ENCODE results near the gene ARRB2. TPM values are rescaled to one million over a fixed set of nuclear protein-coding genes. Genes with fewer than 3 reads are reported as not detected.

ARRB2 gene
- total and polyA plus RNA-seq, 2 donors from 2014 or later = 32.8 to 63.1 TPM

DNA sequence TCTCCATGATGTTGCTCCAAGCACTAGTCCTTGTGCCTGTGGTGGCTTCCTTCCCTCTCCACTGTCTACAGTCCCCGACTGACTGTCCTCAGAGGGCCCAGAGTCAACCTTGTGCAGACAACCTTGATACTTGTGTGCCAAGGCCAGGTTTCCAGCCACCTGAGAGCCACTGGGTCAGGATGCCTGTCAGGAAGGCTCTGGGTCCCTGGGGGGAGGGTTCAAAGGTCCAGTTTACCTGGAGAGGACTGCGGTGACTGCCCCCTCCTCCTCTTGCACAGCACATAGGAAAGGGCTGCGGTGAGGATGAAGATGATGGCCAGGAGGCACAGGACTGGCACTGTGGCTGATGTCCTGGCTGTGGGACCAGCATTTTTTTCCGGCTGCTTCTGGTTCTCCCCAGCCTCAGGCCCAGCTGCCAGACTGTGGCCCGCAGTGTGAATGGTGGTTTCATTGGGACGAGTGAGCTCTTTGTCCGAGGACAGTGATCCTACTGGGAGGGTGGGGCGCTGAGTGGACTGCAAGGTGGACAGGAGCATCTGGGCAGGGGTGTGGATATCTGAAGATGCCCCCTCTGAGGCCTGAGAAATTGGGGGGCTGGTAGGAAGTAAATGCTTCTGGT is 24.5 kb downstream of the ARRB2 start:
- Histone ChIP-seq H3K9me3 (ENCODE audit: control insufficient read depth in 2 of 3, insufficient read depth in 1 of 3, low read length in 3 of 3) (no peaks in the 10 kb centered on the region), H3K4me1 (ENCODE audit: control insufficient read depth in 2 of 3, insufficient read depth in 2 of 3, low read depth in 1 of 3, low read length in 3 of 3) (peaks cover 3 to 7% (median 4%) of the 10 kb centered on the region in 3 donors), H3K4me3 (ENCODE audit: low read length in 3 of 3) (no peak overlapping the region), H3K27me3 (ENCODE audit: control insufficient read depth, insufficient read depth, low read length) (peaks cover 9% of the 10 kb centered on the region), H3K27ac (ENCODE audit: low read depth in 2 of 2, low read length in 2 of 2) (no peak overlapping the region), H3K9ac (ENCODE audit: low read length in 3 of 3) (no peak overlapping the region), H3K36me3 (ENCODE audit: control insufficient read depth in 2 of 3, insufficient read depth in 3 of 3, low read length in 3 of 3) (peaks cover 0 to 7% (median 3%) of the 10 kb centered on the region in 3 donors)
- intact Hi-C loops (cut with DNase I) = no loop called here
- TF ChIP-seq, protein P1, sequence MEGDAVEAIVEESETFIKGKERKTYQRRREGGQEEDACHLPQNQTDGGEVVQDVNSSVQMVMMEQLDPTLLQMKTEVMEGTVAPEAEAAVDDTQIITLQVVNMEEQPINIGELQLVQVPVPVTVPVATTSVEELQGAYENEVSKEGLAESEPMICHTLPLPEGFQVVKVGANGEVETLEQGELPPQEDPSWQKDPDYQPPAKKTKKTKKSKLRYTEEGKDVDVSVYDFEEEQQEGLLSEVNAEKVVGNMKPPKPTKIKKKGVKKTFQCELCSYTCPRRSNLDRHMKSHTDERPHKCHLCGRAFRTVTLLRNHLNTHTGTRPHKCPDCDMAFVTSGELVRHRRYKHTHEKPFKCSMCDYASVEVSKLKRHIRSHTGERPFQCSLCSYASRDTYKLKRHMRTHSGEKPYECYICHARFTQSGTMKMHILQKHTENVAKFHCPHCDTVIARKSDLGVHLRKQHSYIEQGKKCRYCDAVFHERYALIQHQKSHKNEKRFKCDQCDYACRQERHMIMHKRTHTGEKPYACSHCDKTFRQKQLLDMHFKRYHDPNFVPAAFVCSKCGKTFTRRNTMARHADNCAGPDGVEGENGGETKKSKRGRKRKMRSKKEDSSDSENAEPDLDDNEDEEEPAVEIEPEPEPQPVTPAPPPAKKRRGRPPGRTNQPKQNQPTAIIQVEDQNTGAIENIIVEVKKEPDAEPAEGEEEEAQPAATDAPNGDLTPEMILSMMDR (IDR thresholded peaks at IDR 0.05; ENCODE audit: borderline replicate concordance, extremely low read depth, insufficient read depth) = no peak
- FAIRE-seq = no peak
- peak in 1 of 5 donors; percentile 43 for DNase-seq

DNA sequence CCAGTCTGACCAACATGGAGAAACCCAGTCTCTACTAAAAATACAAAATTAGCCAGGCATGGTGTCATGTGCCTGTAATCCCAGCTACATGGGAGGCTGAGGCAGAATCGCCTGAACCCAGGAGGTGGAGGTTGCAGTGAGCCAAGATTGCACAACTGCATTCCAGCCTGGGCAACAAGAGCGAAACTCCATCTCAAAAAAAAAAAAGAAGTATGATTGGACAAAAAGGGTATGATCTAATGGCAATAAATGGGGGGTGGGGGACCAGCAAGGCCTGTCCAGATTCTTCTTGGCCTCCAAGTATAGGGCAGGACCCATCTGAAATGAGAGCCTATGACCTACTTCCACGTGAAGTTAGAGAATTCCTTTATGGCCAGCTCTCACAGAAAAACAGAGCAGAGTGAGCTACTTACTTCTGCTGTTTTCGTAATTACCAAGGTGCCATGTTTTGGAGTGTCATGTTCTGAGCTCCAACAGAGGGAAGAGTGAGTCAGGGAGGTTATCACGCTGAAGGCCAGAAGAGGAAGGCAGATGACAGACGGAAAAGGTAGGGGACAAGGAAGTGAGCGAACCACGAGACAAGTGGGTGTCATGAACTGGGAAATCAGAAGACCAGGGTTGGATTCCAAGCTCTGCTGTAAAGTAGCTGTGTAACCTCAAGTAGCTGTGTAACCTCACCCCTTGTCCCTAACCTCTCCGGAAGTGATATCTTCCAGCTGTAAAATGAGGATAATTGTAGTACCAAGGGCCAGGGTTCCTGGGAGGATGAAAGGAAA is 25.6 kb downstream of the ARRB2 start:
- intact Hi-C loops (cut with DNase I) = no loop called here
- Histone ChIP-seq H3K36me3 (ENCODE audit: control insufficient read depth in 2 of 3, insufficient read depth in 3 of 3, low read length in 3 of 3) (peaks cover 0 to 7% (median 3%) of the 10 kb centered on the region in 3 donors), H3K9ac (ENCODE audit: low read length in 3 of 3) (no peak overlapping the region), H3K27me3 (ENCODE audit: control insufficient read depth, insufficient read depth, low read length) (peaks cover 9% of the 10 kb centered on the region), H3K4me3 (ENCODE audit: low read length in 3 of 3) (no peak overlapping the region), H3K27ac (ENCODE audit: low read depth in 2 of 2, low read length in 2 of 2) (no peak overlapping the region), H3K9me3 (ENCODE audit: control insufficient read depth in 2 of 3, insufficient read depth in 1 of 3, low read length in 3 of 3) (no peaks in the 10 kb centered on the region), H3K4me1 (ENCODE audit: control insufficient read depth in 2 of 3, insufficient read depth in 2 of 3, low read depth in 1 of 3, low read length in 3 of 3) (peaks cover 0 to 6% (median 0%) of the 10 kb centered on the region in 3 donors)
- peak in 1 of 5 donors; percentile 7 for DNase-seq
- FAIRE-seq = no peak
- TF ChIP-seq, protein P1 (IDR thresholded peaks at IDR 0.05; ENCODE audit: borderline replicate concordance, extremely low read depth, insufficient read depth) = no peak

DNA sequence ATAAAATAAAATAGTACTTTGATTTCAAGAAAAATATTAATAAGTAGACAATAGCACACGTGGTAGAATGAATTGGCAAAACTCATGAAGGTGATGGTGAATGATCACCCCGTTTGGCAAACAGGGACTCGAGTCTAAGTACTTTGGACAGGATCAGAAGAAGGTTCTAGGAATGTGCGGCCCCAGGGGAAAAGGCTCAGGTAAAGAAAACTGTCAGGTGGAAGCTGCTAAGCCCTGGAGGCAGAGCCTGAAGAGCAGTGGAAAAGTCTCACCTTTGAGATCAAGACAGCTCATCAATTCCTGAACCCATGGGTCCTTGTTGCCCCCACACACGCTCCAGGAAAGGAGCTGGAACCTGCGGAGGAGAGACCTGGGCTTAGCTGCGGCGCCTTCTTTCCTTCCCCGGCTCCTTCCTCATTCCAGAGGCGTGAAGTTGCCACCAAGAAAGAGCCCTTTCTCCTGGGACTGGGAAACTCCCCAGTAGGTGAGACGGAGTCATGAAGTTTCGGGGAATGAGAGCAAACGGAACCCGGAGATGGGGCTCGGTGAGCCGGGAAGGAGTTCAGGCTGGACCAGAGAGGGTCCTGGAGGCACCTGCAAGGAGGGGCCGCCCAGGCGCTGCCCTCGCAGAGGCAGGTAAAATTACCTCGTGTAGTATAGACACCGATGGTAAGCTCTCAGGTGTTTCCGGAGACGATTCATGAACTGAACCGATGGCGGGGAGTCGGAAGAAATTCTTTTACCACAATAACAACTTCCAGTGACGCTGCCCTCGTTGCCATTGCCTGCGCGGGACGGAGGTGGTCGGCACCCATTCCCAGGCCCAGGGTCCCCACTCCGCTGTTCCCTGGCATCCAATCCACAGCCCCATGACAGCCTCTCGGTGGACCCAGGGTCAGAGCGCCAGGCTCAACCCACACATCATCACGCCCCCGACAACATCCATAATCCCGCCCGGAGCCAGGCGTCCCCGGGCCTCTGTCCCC is 28.0 kb downstream of the ARRB2 start:
- FAIRE-seq = no peak
- Histone ChIP-seq H3K36me3 (ENCODE audit: control insufficient read depth in 2 of 3, insufficient read depth in 3 of 3, low read length in 3 of 3) (peaks cover 0 to 3% (median under 1%) of the 10 kb centered on the region in 3 donors), H3K27me3 (ENCODE audit: control insufficient read depth, insufficient read depth, low read length) (peaks cover 9% of the 10 kb centered on the region), H3K9me3 (ENCODE audit: control insufficient read depth in 2 of 3, insufficient read depth in 1 of 3, low read length in 3 of 3) (no peaks in the 10 kb centered on the region), H3K4me1 (ENCODE audit: control insufficient read depth in 2 of 3, insufficient read depth in 2 of 3, low read depth in 1 of 3, low read length in 3 of 3) (peaks cover 0 to 6% (median 0%) of the 10 kb centered on the region in 3 donors), H3K4me3 (ENCODE audit: low read length in 3 of 3) (peak overlapping the region in 2 of 3 donors; percentile 60 to 76), H3K27ac (ENCODE audit: low read depth in 2 of 2, low read length in 2 of 2) (no peak overlapping the region), H3K9ac (ENCODE audit: low read length in 3 of 3) (peak overlapping the region in 1 of 3 donors; percentile 62)
- TF ChIP-seq, protein P1 (IDR thresholded peaks at IDR 0.05; ENCODE audit: borderline replicate concordance, extremely low read depth, insufficient read depth) = no peak
- DNase-seq = peak in 4 of 5 donors; percentile 25 to 68 (median 50)
- intact Hi-C loops (cut with DNase I) = no loop called here
